Measurements from ENCODE around the gene CACNA1S. TPM values are rescaled to one million over a fixed set of nuclear protein-coding genes. Genes with fewer than 3 reads are reported as not detected.

CACNA1S gene
- polyA plus RNA-seq, 1 experiment: not detected

- DNase-seq (ENCODE audit: low read depth): no peak
- no peaks in the 10 kb centered on the region for H3K36me3 ChIP-seq (ENCODE audit: control insufficient read depth, insufficient read depth, low read length)
- no peak overlapping the region for H3K4me3 ChIP-seq (ENCODE audit: low read depth, low read length)
- peaks cover 3% of the 10 kb centered on the region; the same call in 1 of the 2 replicates for H3K27me3 ChIP-seq (ENCODE audit: control insufficient read depth, insufficient read depth, low read length)
- POLR2A ChIA-PET: no interaction called here
- CTCF ChIA-PET: interaction anchor here (0.8 to 5.1 kb wide), 6 partner anchors 10 to 144 kb away, joined by 3 to 58 read pairs (median 10); partner anchors contain the start of gene ASCL5
- no peak for TF ChIP-seq CTCF (IDR thresholded peaks at IDR 0.05; ENCODE audit: insufficient read depth, low read depth, low read length)
Measured at GRCh38 chr1:201115390-201115937, 3.2 kb upstream of the CACNA1S start.

- H3K27me3 ChIP-seq (ENCODE audit: control insufficient read depth, insufficient read depth, low read length): peaks cover 3% of the 10 kb centered on the region; the same call in 1 of the 2 replicates
- POLR2A ChIA-PET: no interaction called here
- peak overlapping the region; percentile 58 for H3K4me3 ChIP-seq (ENCODE audit: low read depth, low read length)
- peak; percentile 61 for DNase-seq (ENCODE audit: low read depth)
- peak; percentile 92 for TF ChIP-seq CTCF (IDR thresholded peaks at IDR 0.05; ENCODE audit: insufficient read depth, low read depth, low read length)
- no peaks in the 10 kb centered on the region for H3K36me3 ChIP-seq (ENCODE audit: control insufficient read depth, insufficient read depth, low read length)
- CTCF ChIA-PET: interaction anchor here (0.7 to 5.1 kb wide), 12 partner anchors 8 to 162 kb away, joined by 3 to 58 read pairs (median 5); partner anchors contain the start of gene ASCL5
Measured at GRCh38 chr1:201114245-201115131, 2.3 kb upstream of the CACNA1S start.

GRCh38 chr1:201113451-201114244 is 1.4 kb upstream of the CACNA1S start:
- Histone ChIP-seq H3K36me3 (ENCODE audit: control insufficient read depth, insufficient read depth, low read length) (no peaks in the 10 kb centered on the region), H3K4me3 (ENCODE audit: low read depth, low read length) (peak overlapping the region; percentile 58; the same call in 1 of the 2 replicates), H3K27me3 (ENCODE audit: control insufficient read depth, insufficient read depth, low read length) (peaks cover 3% of the 10 kb centered on the region; the same call in 1 of the 2 replicates)
- POLR2A ChIA-PET: no interaction called here
- CTCF ChIA-PET: interaction anchor here (0.6 to 5.1 kb wide), 17 partner anchors 9 to 558 kb away, joined by 3 to 58 read pairs (median 4); partner anchors contain the start of gene ASCL5
- no peak for TF ChIP-seq CTCF (IDR thresholded peaks at IDR 0.05; ENCODE audit: insufficient read depth, low read depth, low read length)
- DNase-seq (ENCODE audit: low read depth): no peak

- POLR2A ChIA-PET: no interaction called here
- peaks cover 3% of the 10 kb centered on the region; the same call in 1 of the 2 replicates for H3K27me3 ChIP-seq (ENCODE audit: control insufficient read depth, insufficient read depth, low read length)
- DNase-seq (ENCODE audit: low read depth): no peak
- H3K36me3 ChIP-seq (ENCODE audit: control insufficient read depth, insufficient read depth, low read length): no peaks in the 10 kb centered on the region
- TF ChIP-seq CTCF (IDR thresholded peaks at IDR 0.05; ENCODE audit: insufficient read depth, low read depth, low read length): no peak
- CTCF ChIA-PET: interaction anchor here (0.9 to 5.1 kb wide), 7 partner anchors 13 to 141 kb away, joined by 3 to 58 read pairs (median 6); partner anchors contain the start of gene ASCL5
- no peak overlapping the region for H3K4me3 ChIP-seq (ENCODE audit: low read depth, low read length)
Measured at GRCh38 chr1:201112926-201113325, 700 bp upstream of the CACNA1S start.

Measured in BJ (cell line).